Neural progenitor cell (in vitro differentiated cells): ENCODE measurements around the gene C1QL4. TPM values are rescaled to one million over a fixed set of nuclear protein-coding genes. Genes with fewer than 3 reads are reported as not detected.

Source experiments
- DNase-seq: peaks from one replicate; pipeline ENCODE4 v3.0.0-alpha.2; 2016; ENCODE audit warnings: low spot score
- H2AFZ ChIP-seq: fragments of 200-600 bp; sonication (generic); replicated peaks from 2 replicates; pipeline ENCODE4 v1.6.1; 2016; ENCODE audit warnings: antibody characterized with exemption
- H3F3A ChIP-seq: fragments of 200-600 bp; sonication (generic); 2 replicates; pipeline ENCODE4 v1.6.1; 2016; ENCODE audit warnings: antibody characterized with exemption, low read depth
- H3K27ac ChIP-seq: fragments of 200-600 bp; sonication (generic); 2 replicates; pipeline ENCODE4 v1.5.1; 2016; ENCODE audit warnings: mild to moderate bottlenecking
- H3K27me3 ChIP-seq: fragments of 200-600 bp; sonication (generic); 2 replicates; pipeline ENCODE4 v1.6.1; 2016; ENCODE audit warnings: mild to moderate bottlenecking, moderate library complexity
- H3K36me3 ChIP-seq: fragments of 200-600 bp; sonication (generic); 2 replicates; pipeline ENCODE4 v1.5.1; 2016
- H3K4me1 ChIP-seq: fragments of 200-600 bp; sonication (generic); 2 replicates; pipeline ENCODE4 v1.6.1; 2016; ENCODE audit warnings: mixed run types
- H3K4me2 ChIP-seq: fragments of 200-600 bp; sonication (generic); 2 replicates; pipeline ENCODE4 v1.6.1; 2016
- H3K4me3 ChIP-seq: fragments of 200-600 bp; sonication (generic); 2 replicates; pipeline ENCODE4 v1.5.1; 2016
- H3K79me2 ChIP-seq: fragments of 200-600 bp; sonication (generic); 2 replicates; pipeline ENCODE4 v1.6.1; 2016; ENCODE audit warnings: low read depth
- H3K9ac ChIP-seq: fragments of 200-600 bp; sonication (generic); 2 replicates; pipeline ENCODE4 v1.6.1; 2016
- H3K9me3 ChIP-seq: fragments of 200-600 bp; sonication (generic); 2 replicates; pipeline ENCODE4 v1.5.1; 2016; ENCODE audit warnings: low read depth
- H4K20me1 ChIP-seq: fragments of 200-600 bp; sonication (generic); 2 replicates; pipeline ENCODE4 v1.6.1; 2016; ENCODE audit warnings: low read depth
- H3K27ac Mint-ChIP-seq: 3 replicates; pipeline ENCODE4 v1.8.0; 2021; ENCODE audit warnings: mixed read lengths
- H3K27me3 Mint-ChIP-seq: 2 replicates; pipeline ENCODE4 v1.8.0; 2022; ENCODE audit warnings: low read depth, mild to moderate bottlenecking, inconsistent platforms, moderate library complexity, mixed read lengths; ENCODE audit not compliant: insufficient read depth
- H3K36me3 Mint-ChIP-seq: 3 replicates; pipeline ENCODE4 v1.8.0; 2021; ENCODE audit warnings: mixed read lengths
- H3K4me1 Mint-ChIP-seq: 3 replicates; pipeline ENCODE4 v1.8.0; 2021; ENCODE audit warnings: mixed read lengths
- H3K4me3 Mint-ChIP-seq: 3 replicates; pipeline ENCODE4 v1.8.0; 2021; ENCODE audit warnings: mild to moderate bottlenecking, moderate library complexity, mixed read lengths
- H3K9me3 Mint-ChIP-seq: 3 replicates; pipeline ENCODE4 v1.8.0; 2020; ENCODE audit warnings: mixed read lengths
- CTCF ChIP-seq: fragments of 200-600 bp; sonication (generic); IDR thresholded peaks from 2 replicates; pipeline ENCODE4 v1.5.1; 2017; ENCODE audit warnings: antibody characterized with exemption, mild to moderate bottlenecking
- EZH2 ChIP-seq: fragments of 200-600 bp; sonication (generic); IDR thresholded peaks from 2 replicates; pipeline ENCODE4 v1.6.1; 2017; ENCODE audit warnings: antibody characterized with exemption, mild to moderate bottlenecking, moderate library complexity
- EZH2phosphoT487 ChIP-seq: fragments of 200-600 bp; sonication (generic); IDR thresholded peaks from 2 replicates; pipeline ENCODE4 v1.6.1; 2017; ENCODE audit warnings: antibody characterized with exemption
- total RNA-seq: library from RNA; depleted of rRNA; stranded (reverse); fragments of >200 nt; gene quantifications from 2 replicates; pipeline ENCODE4 v1.2.3, GENCODE V29; 2015; ENCODE audit warnings: low replicate concordance

Gene C1QL4
- total RNA-seq, 1 donor from 2014 or later: 0.84 TPM

DNA sequence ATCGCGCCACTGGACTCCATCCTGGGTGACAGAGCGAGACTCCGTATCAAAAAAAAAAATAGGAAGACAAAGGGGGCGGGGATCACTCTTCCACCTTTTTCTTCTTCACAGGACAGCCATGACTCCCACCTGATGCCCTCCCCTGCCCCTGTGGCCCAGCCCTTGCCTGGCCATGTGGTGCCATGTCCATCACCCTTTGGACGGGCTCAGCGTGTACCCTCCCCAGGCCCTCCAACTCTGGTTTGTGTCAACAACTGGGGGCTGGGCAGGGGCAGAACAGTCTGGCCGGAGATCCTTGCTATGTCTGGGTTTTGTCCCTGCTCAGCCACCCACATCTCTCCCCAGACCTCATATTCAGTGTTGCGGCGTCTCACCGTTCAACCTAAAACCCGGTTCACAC, 8.2 kb downstream of the C1QL4 start:
- Mint-ChIP-seq H3K9me3 (no peaks in the 10 kb centered on the region), H3K4me1 (peaks cover 6% of the 10 kb centered on the region), H3K27ac (no peak overlapping the region), H3K27me3 (peaks cover 16% of the 10 kb centered on the region), H3K36me3 (peaks cover 22% of the 10 kb centered on the region), H3K4me3 (no peak overlapping the region)
- H3K36me3 ChIP-seq: no peaks in the 10 kb centered on the region
- peaks cover 8% of the 10 kb centered on the region for H3K79me2 ChIP-seq
- H4K20me1 ChIP-seq: peaks cover 12% of the 10 kb centered on the region
- no peak overlapping the region for H3K27ac ChIP-seq
- TF ChIP-seq EZH2phosphoT487: no peak
- no peak for TF ChIP-seq EZH2
- no peak for TF ChIP-seq CTCF
- no peak overlapping the region for H2AFZ ChIP-seq
- H3K4me1 ChIP-seq: peaks cover 6% of the 10 kb centered on the region
- H3F3A ChIP-seq: peaks cover 21% of the 10 kb centered on the region
- no peak overlapping the region for H3K9ac ChIP-seq
- no peak overlapping the region for H3K4me3 ChIP-seq
- H3K9me3 ChIP-seq: no peaks in the 10 kb centered on the region
- peaks cover 21% of the 10 kb centered on the region for H3K27me3 ChIP-seq
- H3K4me2 ChIP-seq: no peak overlapping the region
- no peak for DNase-seq

DNA sequence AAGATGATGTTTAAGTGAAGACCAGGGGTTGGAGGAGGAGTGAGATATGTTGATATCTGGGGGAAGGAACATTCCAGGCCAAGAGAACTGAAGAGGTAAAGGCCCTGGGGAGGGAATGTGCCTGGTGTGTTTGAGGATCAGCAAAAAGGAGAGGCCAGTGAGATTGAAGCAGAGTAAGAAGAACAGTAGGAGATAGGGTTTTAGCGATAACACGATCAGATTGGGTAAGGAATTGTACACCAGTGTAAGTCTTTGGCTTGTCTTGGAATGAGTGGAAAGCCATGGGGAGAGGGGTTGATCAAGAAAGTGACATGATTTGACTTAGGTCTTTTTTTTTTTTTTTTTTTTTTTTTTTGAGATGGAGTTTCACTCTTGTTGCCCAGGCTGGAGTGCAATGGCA, 9.1 kb downstream of the C1QL4 start:
- no peak overlapping the region for H3K4me2 ChIP-seq
- H3K4me3 ChIP-seq: no peak overlapping the region
- no peak overlapping the region for H3K9ac ChIP-seq
- H2AFZ ChIP-seq: no peak overlapping the region
- H3K79me2 ChIP-seq: peaks cover 16% of the 10 kb centered on the region
- H3K27ac ChIP-seq: no peak overlapping the region
- TF ChIP-seq EZH2phosphoT487 (no peak), EZH2 (no peak), CTCF (no peak)
- H3K36me3 ChIP-seq: no peaks in the 10 kb centered on the region
- H3K27me3 ChIP-seq: peaks cover 11% of the 10 kb centered on the region
- peaks cover 13% of the 10 kb centered on the region for H3K4me1 Mint-ChIP-seq
- no peak overlapping the region for H3K27ac Mint-ChIP-seq
- peaks cover 23% of the 10 kb centered on the region for H3K36me3 Mint-ChIP-seq
- peaks cover 20% of the 10 kb centered on the region for H3F3A ChIP-seq
- H3K9me3 ChIP-seq: no peaks in the 10 kb centered on the region
- no peak for DNase-seq
- no peaks in the 10 kb centered on the region for H3K9me3 Mint-ChIP-seq
- no peak overlapping the region for H3K4me3 Mint-ChIP-seq
- H3K4me1 ChIP-seq: peaks cover 7% of the 10 kb centered on the region
- H3K27me3 Mint-ChIP-seq: peaks cover 12% of the 10 kb centered on the region
- H4K20me1 ChIP-seq: peaks cover 12% of the 10 kb centered on the region

DNA sequence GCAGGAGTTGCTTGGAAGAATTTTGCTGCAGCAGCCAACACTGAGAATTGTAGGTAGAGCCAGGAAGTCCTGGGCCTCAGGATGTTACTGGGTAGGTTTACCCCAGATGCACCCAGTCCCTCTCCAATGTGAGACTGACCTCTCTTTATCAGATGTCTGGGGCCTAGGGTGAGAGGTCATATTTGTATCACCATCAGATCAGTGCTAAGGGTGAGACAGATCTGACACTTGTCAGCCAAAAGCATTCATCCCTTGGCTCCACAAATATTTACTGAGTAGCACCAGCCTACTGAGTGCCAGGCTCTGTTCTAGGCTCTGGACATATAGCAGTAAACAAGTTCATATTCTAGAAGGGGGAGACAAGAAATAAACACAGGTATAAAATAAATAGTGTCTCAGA, 9.6 kb downstream of the C1QL4 start:
- Histone ChIP-seq H3K4me3 (no peak overlapping the region), H3K36me3 (no peaks in the 10 kb centered on the region), H3K4me2 (no peak overlapping the region), H4K20me1 (peaks cover 12% of the 10 kb centered on the region), H3K4me1 (peaks cover 7% of the 10 kb centered on the region), H3K79me2 (peaks cover 16% of the 10 kb centered on the region), H3F3A (peaks cover 16% of the 10 kb centered on the region), H3K9me3 (no peaks in the 10 kb centered on the region), H3K27me3 (peaks cover 6% of the 10 kb centered on the region), H3K27ac (no peak overlapping the region), H2AFZ (no peak overlapping the region), H3K9ac (no peak overlapping the region)
- TF ChIP-seq CTCF (no peak), EZH2phosphoT487 (no peak), EZH2 (no peak)
- Mint-ChIP-seq H3K27me3 (peaks cover 13% of the 10 kb centered on the region), H3K27ac (no peak overlapping the region), H3K36me3 (peaks cover 23% of the 10 kb centered on the region), H3K4me3 (no peak overlapping the region), H3K4me1 (peaks cover 14% of the 10 kb centered on the region), H3K9me3 (no peaks in the 10 kb centered on the region)
- DNase-seq: no peak
